GM12874 (cell line): ENCODE data around the gene GBE1.

Source experiments
- TF ChIP-seq, protein P1 (sequence below): IDR thresholded peaks from 2 replicates; pipeline ENCODE4 v1.5.1; 2011; ENCODE audit warnings: low read depth, mild to moderate bottlenecking, control low read depth, low read length, moderate library complexity; ENCODE audit not compliant: insufficient read depth

The GBE1 gene

DNA sequence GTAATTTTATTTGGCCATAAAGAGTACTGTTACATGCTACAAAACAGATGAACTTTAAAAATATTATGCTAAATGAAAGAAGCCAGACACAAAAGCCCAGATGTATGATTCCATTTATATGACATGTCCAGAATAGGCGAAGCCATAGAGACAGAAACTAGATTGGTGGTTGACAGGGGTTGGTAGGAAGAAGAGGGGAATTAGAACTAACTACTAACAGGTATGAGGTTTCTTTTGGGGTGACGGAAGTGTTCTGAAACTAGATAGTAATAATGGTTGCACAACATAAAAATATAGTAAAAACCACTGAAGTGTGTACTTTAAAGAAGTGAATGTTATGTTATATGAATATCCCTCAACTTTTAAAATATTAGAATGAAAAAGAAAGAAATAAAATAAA, 66.1 kb downstream of the GBE1 start:
- TF ChIP-seq, protein P1, sequence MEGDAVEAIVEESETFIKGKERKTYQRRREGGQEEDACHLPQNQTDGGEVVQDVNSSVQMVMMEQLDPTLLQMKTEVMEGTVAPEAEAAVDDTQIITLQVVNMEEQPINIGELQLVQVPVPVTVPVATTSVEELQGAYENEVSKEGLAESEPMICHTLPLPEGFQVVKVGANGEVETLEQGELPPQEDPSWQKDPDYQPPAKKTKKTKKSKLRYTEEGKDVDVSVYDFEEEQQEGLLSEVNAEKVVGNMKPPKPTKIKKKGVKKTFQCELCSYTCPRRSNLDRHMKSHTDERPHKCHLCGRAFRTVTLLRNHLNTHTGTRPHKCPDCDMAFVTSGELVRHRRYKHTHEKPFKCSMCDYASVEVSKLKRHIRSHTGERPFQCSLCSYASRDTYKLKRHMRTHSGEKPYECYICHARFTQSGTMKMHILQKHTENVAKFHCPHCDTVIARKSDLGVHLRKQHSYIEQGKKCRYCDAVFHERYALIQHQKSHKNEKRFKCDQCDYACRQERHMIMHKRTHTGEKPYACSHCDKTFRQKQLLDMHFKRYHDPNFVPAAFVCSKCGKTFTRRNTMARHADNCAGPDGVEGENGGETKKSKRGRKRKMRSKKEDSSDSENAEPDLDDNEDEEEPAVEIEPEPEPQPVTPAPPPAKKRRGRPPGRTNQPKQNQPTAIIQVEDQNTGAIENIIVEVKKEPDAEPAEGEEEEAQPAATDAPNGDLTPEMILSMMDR = no peak

DNA sequence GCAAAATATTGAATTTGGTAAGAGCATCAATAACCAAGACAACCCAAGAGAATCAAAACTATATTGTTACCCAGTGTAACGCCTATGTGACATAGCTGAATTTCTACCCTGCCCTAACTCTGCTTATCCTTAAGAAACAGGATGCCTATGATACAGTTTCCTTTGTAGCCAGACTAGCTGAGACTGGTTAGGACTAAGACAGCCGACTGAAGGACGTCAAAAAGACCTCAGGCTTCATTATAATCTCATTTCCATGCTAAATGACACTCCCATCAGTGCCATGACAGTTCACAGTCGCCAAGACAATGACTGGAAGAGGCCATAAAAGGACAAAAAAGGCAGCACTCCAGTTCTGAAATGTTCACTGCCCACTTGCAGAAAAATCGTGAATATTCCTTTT, 66.8 kb downstream of the GBE1 start:
- TF ChIP-seq, protein P1 = no peak

DNA sequence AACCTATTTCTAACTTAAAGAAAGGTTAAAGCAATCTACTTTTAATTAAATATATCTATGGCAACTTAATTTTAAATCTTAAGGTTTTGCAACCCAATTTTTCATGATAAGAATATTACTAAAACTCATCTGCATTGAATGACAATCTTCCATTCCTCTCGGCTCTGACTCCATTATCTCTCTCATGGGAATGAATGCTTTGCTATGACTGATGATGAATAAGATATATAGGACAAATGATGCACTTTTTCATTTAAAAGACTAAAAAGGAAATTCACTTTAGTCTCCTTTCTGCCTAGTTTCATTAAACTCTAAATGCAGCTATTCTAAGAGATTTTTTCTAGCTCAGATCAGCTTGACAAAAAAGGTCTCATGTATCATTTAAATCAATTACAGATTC, 68.7 kb downstream of the GBE1 start:
- TF ChIP-seq, protein P1 = no peak

DNA sequence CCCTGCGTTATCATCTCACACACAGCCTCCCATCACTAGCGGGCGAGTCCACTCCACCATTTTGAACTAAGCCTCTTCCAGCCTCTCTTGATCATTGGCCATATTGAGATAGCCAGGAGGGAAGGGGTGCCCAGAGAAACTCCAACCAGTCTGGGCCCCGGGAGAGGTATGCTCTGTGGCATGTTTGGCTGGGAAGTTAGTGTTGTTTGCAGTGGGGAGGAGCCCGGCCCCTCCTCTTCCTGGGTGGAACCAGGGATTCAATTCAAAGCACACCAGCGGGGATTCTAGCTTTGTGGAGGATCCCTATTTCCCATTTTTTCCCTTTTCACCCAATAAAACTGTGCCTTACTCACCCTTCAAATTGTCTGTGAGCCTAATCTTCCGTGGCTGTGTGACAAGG, 71.8 kb downstream of the GBE1 start:
- TF ChIP-seq, protein P1 = no peak

DNA sequence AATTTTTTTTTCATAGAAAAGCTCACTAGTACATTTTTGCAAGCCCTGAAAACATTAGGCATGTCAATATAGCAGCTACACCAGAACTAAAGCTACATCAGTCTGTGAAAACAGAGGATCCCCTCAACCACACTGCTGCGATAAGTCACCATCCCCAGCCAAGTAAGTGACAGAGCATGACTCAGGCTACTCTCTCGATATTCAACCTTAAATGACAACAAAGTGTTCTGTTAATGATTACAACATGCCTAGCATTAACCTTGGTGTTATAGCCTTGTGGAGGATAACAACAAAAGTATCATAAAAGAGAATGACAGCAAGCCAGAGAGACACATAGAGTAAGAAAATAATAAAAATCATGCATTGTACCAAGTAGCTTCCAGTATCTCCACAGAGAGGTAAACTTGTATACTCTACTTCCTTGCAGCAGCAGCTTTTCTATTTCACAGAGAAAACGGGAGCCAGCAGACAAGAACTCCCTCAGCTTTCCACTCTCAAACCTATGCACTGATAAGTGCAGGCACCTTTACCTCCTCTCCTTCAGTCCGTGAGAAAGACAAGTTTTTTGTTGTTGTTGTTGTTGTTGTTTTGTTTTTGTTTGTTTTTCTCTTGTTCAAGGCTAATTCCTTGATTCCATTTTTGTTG, 76.6 kb downstream of the GBE1 start:
- TF ChIP-seq, protein P1 = no peak

DNA sequence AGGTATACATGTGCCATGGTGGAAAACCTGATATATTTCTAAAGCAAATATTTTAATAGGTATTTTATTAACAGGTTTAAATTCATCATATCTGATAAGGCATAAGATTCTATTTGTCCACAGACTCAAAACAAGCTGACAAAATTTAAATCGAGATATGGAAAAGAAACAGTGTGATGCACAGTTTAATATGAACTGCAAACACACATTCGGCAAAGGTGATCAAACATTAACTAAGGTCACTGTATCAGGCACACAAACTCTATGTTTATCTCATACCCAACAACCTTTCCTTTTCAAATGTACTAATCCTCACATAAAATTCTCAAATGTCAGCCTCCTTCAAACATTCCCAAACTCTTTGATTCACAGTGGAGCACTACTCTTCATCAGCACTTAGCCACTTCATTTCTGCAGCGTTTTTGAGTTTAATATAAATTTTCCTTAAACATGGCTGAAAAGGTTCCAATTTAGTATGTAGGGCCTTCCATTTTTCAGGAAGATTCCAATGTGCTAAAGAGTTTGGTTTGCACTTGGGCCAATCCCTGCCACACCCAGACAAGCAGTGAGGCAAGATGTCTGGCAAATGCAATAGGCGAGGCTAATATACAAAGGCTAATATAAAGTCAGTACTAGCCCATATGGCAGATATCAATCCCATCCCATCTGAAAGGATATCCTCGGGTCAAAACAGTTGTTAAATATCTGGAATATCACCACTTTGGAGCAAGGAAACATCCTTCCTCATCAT, 84.6 kb downstream of the GBE1 start:
- TF ChIP-seq, protein P1 = no peak

DNA sequence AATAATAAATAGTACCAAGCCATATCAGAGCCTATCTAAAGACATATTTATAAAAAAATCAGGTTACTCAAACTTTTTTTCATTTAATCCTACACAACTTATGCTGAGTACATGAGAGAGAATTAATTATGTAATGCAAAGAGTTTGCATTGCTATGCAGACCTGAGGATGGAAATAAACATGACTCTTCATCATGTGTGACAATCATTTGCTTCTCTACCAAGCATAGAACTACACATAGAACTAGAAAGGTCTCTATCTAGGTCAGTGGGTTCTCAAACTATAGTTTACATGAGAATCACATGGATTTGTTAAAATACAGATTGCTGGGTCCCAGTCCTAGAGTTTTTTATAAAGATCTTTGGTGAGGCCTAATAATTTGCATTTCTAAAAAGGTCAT, 86.8 kb downstream of the GBE1 start:
- TF ChIP-seq, protein P1 = no peak
